Measurements from ENCODE around the gene PDZD2. TPM values are rescaled to one million over a fixed set of nuclear protein-coding genes. Genes with fewer than 3 reads are reported as not detected.
"Not testable (repeated sequence)": the region's sequence is repeated elsewhere in the genome, so short reads cannot be mapped to it uniquely, and the experiment has no call there.

The PDZD2 gene
- total and polyA plus RNA-seq, 8 donors, result 16.2 to 49.8 (median 20.4) TPM

GRCh38 chr5:31761877-31762276 lies 122.9 kb downstream of the PDZD2 start:
- Histone ChIP-seq H3K9me3 (no peaks in the 10 kb centered on the region), H3K27me3 (no peaks in the 10 kb centered on the region), H3K4me1 (no peaks in the 10 kb centered on the region), H3K4me3 (no peak overlapping the region), H3K27ac (no peak overlapping the region), H3K36me3 (no peaks in the 10 kb centered on the region)
- DNase-seq (no peak), ATAC-seq (no peak)
- TF ChIP-seq, protein P1, sequence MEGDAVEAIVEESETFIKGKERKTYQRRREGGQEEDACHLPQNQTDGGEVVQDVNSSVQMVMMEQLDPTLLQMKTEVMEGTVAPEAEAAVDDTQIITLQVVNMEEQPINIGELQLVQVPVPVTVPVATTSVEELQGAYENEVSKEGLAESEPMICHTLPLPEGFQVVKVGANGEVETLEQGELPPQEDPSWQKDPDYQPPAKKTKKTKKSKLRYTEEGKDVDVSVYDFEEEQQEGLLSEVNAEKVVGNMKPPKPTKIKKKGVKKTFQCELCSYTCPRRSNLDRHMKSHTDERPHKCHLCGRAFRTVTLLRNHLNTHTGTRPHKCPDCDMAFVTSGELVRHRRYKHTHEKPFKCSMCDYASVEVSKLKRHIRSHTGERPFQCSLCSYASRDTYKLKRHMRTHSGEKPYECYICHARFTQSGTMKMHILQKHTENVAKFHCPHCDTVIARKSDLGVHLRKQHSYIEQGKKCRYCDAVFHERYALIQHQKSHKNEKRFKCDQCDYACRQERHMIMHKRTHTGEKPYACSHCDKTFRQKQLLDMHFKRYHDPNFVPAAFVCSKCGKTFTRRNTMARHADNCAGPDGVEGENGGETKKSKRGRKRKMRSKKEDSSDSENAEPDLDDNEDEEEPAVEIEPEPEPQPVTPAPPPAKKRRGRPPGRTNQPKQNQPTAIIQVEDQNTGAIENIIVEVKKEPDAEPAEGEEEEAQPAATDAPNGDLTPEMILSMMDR (IDR thresholded peaks at IDR 0.05), result no peak
- intact Hi-C loops (cut with DNase I), result no loop called here

DNA sequence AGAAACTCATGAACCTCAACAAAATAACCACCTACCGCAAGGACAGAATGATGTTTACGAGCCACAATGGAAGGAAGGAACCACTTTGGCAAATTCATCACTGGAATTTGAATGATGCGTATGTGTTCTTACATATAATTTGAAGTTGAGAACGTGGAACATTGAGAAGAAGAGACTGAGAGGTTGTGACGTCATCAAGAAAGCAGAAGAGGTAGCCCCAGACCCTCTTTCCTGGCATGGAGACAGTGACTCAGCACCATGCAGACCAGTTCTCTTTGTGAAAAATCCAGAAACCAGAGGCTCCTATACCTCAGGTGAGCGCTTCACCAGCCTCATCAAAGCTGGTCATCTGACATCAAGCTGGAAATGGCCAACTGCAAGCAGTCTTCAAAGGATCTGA lies 124.5 kb downstream of the PDZD2 start:
- no peaks in the 10 kb centered on the region for H3K36me3 ChIP-seq
- intact Hi-C loops (cut with DNase I), result no loop called here
- H3K4me1 ChIP-seq, result no peaks in the 10 kb centered on the region
- no peak overlapping the region for H3K27ac ChIP-seq
- ATAC-seq, result no peak
- TF ChIP-seq, protein P1 (IDR thresholded peaks at IDR 0.05), result no peak
- H3K27me3 ChIP-seq, result no peaks in the 10 kb centered on the region
- no peaks in the 10 kb centered on the region for H3K9me3 ChIP-seq
- no peak for DNase-seq
- H3K4me3 ChIP-seq, result no peak overlapping the region

GRCh38 chr5:31764687-31765086 lies 125.8 kb downstream of the PDZD2 start:
- intact Hi-C loops (cut with DNase I); H3K27me3 ChIP-seq; ATAC-seq; H3K4me1 ChIP-seq; H3K27ac ChIP-seq; H3K9me3 ChIP-seq; H3K36me3 ChIP-seq; H3K4me3 ChIP-seq; DNase-seq: not testable (repeated sequence)

DNA sequence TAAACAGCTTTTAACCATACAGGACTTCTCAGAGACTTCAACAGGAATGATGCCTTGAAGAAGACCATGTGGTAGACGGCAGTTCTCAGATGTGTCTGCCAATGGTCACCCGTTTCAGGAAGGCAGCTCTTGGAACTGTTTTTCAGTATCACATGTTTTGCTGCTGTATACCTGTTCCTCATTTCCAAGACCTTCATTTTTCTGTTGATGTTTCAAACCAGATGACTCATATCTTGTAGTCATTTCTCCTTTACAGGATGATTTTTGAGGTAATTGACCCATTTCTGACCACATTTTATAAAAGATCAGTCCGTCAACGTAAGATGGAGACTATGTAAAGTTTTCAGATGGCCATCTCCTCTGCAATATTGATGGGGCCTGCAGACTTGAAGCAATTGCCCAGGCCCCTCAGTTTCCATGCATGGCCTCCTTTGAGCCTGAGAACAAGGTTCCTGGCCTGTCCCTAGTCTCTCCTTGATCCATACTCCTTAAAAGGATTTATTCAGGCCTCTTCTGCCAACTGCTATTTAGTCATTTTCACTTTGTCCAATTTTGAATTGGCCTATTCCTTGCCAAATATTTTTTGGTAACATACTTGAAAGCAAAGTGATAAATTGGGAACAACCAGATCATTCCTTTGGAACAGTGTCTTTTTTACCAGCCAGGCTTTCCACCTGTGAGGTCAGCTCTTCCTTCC lies 128.6 kb downstream of the PDZD2 start:
- Histone ChIP-seq H3K27me3 (no peaks in the 10 kb centered on the region), H3K4me3 (no peak overlapping the region), H3K4me1 (no peaks in the 10 kb centered on the region), H3K36me3 (no peaks in the 10 kb centered on the region), H3K27ac (no peak overlapping the region), H3K9me3 (no peaks in the 10 kb centered on the region)
- TF ChIP-seq, protein P1 (IDR thresholded peaks at IDR 0.05), result no peak
- intact Hi-C loops (cut with DNase I), result no loop called here
- DNase-seq, result no peak
- no peak for ATAC-seq

DNA sequence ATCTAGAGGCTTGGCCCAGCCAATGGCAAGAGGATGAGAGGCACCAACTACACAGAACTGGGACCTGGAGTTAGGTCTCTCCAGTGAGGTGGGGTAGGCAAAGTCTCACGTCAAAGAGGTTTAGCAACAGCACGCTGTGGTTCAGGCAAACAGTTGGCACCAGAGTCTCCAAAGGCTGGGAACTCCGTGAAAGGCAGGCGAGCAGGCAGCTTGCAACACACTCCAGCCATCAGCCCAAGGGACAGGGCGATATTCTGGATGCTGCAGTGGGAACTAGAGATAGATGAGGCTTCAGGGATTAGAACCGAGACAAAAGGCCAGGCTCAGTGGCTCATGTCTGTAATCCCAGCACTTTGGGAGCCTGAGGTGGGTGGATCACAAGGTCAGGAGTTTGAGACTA lies 129.1 kb downstream of the PDZD2 start:
- intact Hi-C loops (cut with DNase I), result no loop called here
- no peaks in the 10 kb centered on the region for H3K27me3 ChIP-seq
- ATAC-seq (no peak), DNase-seq (no peak)
- TF ChIP-seq, protein P1 (IDR thresholded peaks at IDR 0.05), result no peak
- H3K4me3 ChIP-seq, result no peak overlapping the region
- H3K36me3 ChIP-seq, result no peaks in the 10 kb centered on the region
- H3K4me1 ChIP-seq, result no peaks in the 10 kb centered on the region
- no peak overlapping the region for H3K27ac ChIP-seq
- H3K9me3 ChIP-seq, result no peaks in the 10 kb centered on the region

DNA sequence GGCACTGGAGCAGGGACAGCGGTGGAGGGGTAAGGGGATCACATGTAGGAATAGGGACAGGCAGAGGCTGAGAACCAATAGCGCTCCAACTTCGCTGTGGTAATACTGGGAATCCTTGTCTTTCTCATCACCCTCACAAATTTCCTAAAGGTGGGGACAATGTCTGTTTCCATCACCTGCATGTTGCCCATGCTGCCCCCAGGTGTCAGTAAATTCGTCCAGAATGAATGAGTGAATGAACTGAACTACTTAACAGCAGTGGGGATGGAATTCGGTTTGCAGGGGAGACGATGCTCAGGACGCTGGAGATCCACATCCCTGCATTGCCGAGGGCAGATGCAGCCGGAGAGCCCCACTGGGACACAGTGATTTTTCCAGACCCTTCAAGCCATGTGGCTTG lies 129.9 kb downstream of the PDZD2 start:
- TF ChIP-seq, protein P1 (IDR thresholded peaks at IDR 0.05), result no peak
- DNase-seq, result no peak
- Histone ChIP-seq H3K36me3 (no peaks in the 10 kb centered on the region), H3K4me3 (no peak overlapping the region), H3K27ac (no peak overlapping the region), H3K9me3 (no peaks in the 10 kb centered on the region), H3K27me3 (no peaks in the 10 kb centered on the region), H3K4me1 (no peaks in the 10 kb centered on the region)
- no peak for ATAC-seq
- intact Hi-C loops (cut with DNase I), result no loop called here

Measured in left lung (tissue), 10 donors.